Suppressor macrophage (primary cell): ENCODE data around the gene EEPD1.
A peak's percentile ranks its signal among the peaks of the same experiment; 100 is the strongest.
"Not testable (repeated sequence)": the region's sequence is repeated elsewhere in the genome, so short reads cannot be mapped to it uniquely, and the experiment has no call there.

Experiments used
- DNase-seq, 4 experiments: peaks; one replicate each; pipeline ENCODE4 v3.0.0-alpha.2; 2020 to 2022

EEPD1 gene

GRCh38 chr7:36217211-36217960, 64.3 kb downstream of the EEPD1 start:
- no peak for DNase-seq

- peak in 1 of 4 experiments; percentile 34 for DNase-seq
These were observed 64.9 kb downstream of the EEPD1 start for GRCh38 chr7:36217961-36218284.

DNA sequence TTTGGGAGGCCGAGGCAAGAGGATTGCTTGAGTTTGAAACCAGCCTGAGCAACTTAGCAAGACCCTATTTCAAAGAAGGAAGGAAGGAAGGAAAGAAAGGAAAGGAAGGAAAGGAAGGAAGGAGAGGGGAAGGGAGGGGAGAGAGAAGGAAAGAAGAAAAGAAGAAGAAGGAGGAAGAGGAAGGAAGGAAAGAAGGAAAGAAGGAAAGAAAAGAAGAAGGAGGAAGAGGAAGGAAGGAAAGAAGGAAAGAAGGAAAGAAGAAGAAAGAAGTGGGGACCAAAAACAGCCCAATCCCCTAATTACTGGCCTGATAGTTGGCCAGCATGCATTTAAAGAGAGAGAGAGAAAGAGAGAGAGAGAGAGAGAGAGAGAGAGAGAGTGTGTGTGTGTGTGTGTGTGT, 66.4 kb downstream of the EEPD1 start:
- no peak for DNase-seq

- DNase-seq: no peak
These were observed 70.8 kb downstream of the EEPD1 start for GRCh38 chr7:36223851-36224250.

DNA sequence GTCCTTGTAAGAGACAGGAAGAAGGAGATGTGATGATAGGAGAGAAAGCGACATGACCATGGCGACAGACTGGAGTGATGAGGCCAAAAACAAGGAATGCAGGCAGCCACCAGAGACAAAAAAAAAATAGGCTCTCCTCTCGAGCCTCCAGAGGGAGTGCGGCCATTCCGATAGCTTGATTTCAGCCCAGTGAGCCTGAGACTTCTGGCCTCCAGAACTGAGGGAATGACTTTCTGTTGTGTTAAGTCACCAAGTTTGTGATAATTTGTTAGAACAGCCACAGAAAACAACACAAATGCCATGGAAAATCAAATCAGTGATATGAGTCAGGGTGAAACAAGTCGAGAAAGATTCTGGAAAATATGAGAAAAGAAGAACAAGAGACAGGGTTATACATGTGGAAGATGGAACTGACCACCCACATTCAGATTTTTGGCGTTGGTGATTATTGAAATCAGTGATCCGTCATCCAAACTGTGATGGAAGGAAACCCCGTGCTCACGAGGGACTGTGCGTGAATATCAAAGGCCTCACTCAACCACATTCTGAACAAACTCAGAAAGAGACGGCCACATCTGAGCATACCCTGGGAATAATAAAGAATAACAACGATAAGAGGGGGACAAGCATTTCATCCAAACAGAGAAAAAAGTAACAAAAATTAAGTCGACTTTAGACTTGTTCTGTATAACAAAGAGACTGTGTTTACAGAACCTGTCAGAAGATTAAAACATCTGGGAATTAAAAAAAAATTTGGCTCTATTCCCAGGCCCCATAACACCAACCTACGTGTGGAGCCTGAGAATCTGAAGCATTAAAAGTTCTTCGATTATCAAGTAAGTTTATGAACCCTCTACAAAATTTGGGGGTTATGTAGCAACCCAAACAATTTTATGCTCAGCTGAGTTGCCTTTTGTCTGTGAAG, 72.1 kb downstream of the EEPD1 start:
- DNase-seq: no peak

DNA sequence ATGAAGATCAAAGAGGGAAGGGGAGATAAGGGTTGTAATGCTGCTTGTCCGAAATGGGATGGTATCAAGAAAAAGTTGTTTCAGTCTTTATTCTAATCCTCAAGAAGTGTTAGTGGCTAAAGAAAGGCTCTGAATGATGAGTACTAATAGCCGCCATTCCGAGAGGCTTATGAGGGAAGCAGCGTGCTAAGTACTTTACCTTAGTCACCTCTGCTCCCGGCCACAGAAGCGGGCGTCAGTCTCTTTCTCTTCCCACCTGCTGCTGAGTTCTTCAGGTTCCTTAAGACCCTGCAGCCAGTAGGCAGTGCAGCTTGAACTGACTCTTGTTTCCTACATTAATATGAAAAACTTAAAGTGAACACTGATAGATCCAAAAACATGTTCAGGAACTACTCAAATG, 73.1 kb downstream of the EEPD1 start:
- no peak for DNase-seq

DNA sequence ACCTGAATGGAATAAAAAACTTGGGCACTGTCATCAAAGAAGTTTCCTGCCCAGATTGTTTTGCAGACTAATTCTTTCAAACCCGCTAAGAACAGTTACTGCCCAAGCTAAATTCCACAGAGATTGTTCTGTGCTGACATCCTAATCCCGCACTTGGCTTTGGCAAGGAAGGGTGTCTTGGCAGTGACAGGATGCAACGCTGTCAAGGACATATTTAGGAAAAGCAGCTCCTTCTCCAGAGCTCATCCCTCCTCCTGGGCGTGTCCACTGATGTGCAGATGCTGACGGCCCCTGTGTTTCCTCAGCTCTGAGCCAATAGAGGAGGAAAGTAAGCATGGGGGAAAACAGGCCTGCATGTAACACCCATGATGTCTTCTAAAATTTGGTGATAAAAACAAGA, 74.2 kb downstream of the EEPD1 start:
- DNase-seq: no peak

GRCh38 chr7:36228039-36228438, 75.0 kb downstream of the EEPD1 start:
- DNase-seq: no peak

GRCh38 chr7:36231406-36231805, 78.4 kb downstream of the EEPD1 start:
- no peak for DNase-seq

GRCh38 chr7:36232555-36232954, 79.5 kb downstream of the EEPD1 start:
- DNase-seq: no peak

DNA sequence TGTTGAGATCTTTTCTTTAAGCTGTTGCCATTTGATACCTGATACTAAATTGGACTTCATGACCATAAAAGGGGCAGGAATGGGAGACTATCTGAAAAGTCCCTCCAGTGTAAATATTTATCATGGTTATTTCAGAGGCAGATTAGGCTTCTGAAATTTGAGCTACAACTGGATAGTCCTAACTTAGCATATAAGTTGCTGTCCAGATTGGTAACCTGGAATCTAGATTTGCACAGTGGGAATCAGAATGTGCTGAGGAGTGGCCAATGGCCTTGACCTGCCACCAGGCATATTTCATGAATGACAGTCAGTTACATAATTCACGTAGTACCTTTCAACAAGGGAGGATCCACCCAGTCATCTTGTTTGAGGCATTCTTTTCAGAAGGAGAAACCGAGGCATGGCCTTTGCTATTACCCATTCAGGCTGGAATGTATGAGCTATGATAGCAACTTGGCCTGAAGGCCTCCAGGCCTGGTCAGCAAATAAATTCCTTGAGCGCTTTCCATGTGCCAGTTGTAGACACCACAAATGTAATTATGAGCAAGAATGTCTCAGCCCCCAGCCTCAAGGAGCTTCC, 80.0 kb downstream of the EEPD1 start:
- DNase-seq: no peak

DNA sequence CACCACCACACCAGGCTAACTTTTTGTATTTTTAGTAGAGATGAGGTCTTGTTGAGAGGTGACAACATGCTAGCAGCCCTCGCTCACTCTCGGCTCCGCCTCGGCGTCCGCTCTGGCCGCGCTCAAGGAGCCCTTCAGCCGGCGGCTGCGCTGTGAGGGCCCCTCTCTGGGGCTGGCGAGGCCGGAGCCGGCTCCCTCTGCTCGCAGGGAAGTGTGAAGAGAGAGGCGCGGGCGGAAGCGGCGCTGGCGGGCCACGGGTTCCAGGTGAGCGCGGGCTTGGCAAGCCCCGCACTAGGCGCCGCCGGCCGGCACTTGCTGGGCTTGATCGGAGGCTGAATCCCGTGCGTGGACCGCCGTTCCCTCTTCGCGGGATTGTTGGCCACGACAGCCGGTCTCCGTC, 83.0 kb downstream of the EEPD1 start:
- no peak for DNase-seq

DNA sequence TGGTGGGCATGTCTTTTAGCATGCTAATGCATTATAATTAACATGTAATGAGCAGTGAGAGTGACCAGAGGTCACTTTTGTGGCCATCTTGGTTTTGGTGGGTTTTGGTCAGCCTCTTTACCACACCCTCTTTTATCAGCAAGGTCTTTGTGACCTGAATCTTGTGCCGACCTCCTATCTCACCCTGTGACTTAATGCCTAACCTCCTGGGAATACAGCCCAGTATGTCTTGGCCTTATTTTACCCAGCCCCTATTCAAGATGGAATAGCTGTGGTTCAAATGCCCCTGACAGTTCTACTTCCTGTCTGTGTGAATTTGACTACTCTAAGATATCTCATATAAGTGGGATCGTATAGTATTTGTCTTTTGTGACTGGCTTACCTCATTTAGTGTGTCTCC, 85.1 kb downstream of the EEPD1 start:
- no peak for DNase-seq

DNA sequence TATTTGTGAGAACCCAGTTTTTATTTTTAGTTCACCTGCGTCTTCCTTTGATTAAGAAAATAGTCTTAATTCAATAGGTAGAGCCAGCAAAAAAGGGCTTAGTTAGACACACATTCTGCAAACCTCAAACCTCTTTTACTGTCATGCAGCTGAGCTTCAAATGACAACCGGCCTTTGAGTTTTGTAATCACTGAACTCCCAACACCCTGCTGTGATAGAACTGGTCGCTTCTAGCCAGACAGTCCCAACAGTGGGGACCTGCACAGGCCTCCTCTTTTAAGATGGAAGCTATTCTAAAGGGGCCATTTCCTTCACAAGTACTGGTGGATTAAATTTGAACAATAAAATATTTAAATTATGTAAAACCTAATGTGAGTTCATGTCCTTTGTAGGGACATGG, 90.3 kb downstream of the EEPD1 start:
- not testable (repeated sequence) for DNase-seq

DNA sequence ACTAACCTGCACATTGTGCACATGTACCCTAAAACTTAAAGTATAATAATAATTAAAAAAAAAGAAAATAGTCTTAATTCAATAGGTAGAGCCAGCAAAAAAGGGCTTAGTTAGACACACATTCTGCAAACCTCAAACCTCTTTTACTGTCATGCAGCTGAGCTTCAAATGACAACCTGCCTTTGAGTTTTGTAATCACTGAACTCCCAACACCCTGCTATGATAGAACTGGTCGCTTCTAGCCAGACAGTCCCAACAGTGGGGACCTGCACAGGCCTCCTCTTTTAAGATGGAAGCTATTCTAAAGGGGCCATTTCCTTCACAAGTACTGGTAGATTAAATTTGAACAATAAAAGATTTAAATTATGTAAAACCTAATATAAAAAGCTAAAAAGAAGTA, 90.9 kb downstream of the EEPD1 start:
- DNase-seq: not testable (repeated sequence)

DNA sequence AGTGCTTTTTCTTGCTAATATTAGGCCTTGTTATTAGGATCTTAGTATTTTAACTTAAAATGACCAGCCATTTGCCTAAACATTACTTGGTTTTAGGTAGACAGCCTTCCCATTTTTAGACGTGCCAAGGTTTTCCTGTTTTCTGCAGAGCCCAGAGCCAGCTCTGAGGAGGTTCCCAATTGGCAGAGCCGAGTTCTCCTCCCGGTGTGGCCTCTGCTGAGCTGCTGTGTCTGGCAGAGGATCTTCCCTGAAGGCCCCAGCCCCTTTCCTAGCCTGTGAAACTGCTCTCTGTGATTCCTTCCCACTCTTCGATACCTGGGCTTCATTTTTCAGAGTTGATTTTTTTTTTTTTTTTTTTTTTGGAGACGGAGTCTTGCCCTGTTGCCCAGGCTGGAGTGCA, 91.4 kb downstream of the EEPD1 start:
- no peak for DNase-seq

- DNase-seq: peak in 3 of 4 experiments; percentile 44 to 62 (median 58)
These were observed 92.7 kb downstream of the EEPD1 start for GRCh38 chr7:36245684-36246299.

GRCh38 chr7:36249091-36249490, 96.0 kb downstream of the EEPD1 start:
- no peak for DNase-seq

GRCh38 chr7:36253699-36254098, 100.6 kb downstream of the EEPD1 start:
- DNase-seq: no peak

DNA sequence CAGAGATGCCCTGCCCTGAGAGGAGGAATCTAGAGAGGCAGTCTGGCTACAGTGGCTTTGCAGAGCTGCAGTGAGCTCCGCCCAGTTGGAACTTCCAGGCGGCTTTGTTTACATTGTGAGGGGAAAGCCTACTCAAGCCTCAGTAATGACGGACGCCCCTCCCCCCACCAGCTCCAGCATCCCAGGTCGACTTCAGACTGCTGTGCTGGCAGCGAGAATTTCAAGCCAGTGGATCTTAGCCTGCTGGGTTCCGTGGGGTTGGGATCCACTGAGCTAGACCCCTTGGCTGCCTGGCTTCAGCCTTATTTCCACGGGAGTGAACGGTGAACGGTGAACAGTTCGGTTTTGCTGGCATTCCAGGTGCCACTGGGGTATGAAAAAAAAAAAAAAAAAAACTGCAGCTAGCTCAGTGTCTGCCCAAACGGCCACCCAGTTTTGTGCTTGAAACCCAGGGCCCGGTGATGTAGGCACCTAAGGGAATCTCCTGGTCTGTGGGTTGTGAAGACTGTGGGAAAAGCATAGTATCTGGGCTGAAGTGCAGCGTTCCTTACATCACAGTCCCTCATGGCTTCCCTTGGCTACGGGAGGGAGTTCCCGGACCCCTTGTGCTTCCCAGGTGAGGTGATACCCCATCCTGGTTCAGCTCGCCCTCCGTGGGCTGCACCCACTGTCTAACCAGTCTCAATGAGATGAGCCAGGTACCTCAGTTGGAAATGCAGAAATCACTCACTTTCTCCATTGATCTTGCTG, 105.6 kb downstream of the EEPD1 start:
- DNase-seq: not testable (repeated sequence)

- DNase-seq: no peak
These were observed 107.4 kb downstream of the EEPD1 start for GRCh38 chr7:36260481-36260880.

DNA sequence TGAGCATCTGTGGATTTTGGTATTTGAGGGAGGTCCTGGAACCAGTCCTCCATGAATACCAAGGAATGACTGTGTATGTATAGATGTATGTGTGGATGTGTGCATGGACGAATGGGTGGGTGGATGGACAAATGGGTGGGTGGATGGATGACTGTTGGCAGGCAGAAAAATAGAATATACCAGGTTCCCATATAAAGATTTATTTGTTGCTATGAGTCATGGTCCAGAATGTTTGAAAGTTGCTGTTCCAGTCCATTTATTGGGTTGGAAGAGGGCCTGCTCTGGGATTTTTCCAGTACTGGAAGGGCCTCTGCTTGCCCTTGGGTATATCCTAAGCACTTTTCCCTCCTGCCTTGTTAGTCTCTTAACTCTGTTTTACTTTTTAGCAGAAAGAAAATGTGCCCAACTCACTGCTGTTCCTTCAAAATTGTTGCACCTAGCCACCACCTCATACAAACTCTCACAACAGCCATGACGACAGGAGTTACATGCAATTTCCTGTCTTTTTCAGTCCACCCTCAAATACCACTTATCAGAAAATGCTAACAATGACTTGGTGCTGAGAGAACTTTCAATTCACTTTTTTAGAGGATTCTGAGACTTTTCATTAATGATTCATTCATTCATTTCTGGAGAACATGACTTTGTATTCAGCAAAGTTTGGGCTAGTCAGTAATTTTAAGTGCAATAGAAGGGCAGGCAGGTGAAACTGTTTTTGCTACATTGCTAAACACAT, 108.1 kb downstream of the EEPD1 start:
- peak in 2 of 4 experiments; percentile 50 to 53 for DNase-seq
